Measurements from ENCODE around the gene RASD2. TPM values are rescaled to one million over a fixed set of nuclear protein-coding genes. Genes with fewer than 3 reads are reported as not detected.
A peak's percentile ranks its signal among the peaks of the same experiment; 100 is the strongest.

RASD2 gene
- polyA plus RNA-seq, 1 experiment: 1.2 TPM

DNA sequence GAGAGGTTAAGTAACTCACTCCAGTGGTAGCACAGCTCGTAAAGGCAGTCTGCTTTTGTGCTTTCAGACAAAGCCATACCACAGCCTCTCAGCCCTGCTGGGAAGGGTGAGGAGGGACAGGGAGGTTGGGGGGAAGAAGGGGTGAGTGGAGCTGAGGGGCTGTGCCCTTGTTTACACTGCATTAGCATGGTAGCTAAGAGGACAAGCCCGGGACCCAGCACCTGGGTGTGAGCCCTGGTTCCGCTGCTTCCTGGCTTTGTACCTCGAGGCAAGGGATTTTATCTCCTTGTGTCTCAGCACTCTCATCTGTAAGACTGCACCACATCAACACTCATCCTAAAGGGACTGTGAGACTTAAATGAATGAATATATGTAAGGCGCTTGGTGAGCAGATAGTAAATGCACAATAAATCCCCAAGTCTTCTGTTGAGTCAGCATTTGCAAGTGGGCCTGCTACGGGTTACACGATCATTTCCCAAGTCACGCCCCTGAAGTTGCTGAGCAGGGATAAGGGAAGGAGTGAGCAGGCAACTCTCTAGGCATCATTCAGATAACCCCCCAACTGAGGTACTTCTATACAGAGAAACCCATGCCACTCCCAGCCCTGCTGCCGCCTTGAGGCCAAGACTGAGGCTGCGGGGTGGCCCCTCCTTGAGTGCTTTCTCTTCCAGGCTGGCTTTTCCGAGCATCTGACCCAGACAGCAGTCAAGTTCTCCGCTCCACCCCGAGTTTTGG, 7.5 kb downstream of the RASD2 start:
- no peak for DNase-seq (ENCODE audit: low read depth)
- peaks cover 7% of the 10 kb centered on the region for H3K27me3 ChIP-seq (ENCODE audit: control insufficient read depth, insufficient read depth, low read length)
- no peak overlapping the region for H3K4me3 ChIP-seq (ENCODE audit: low read depth, low read length)
- POLR2A ChIA-PET: no interaction called here
- H3K36me3 ChIP-seq (ENCODE audit: control insufficient read depth, insufficient read depth, low read length): no peaks in the 10 kb centered on the region
- TF ChIP-seq, protein P1, sequence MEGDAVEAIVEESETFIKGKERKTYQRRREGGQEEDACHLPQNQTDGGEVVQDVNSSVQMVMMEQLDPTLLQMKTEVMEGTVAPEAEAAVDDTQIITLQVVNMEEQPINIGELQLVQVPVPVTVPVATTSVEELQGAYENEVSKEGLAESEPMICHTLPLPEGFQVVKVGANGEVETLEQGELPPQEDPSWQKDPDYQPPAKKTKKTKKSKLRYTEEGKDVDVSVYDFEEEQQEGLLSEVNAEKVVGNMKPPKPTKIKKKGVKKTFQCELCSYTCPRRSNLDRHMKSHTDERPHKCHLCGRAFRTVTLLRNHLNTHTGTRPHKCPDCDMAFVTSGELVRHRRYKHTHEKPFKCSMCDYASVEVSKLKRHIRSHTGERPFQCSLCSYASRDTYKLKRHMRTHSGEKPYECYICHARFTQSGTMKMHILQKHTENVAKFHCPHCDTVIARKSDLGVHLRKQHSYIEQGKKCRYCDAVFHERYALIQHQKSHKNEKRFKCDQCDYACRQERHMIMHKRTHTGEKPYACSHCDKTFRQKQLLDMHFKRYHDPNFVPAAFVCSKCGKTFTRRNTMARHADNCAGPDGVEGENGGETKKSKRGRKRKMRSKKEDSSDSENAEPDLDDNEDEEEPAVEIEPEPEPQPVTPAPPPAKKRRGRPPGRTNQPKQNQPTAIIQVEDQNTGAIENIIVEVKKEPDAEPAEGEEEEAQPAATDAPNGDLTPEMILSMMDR (IDR thresholded peaks at IDR 0.05; ENCODE audit: insufficient read depth, low read depth, low read length): peak; percentile 25; the same call in 1 of the 2 replicates
- CTCF ChIA-PET: interaction anchor here (1.3 to 1.8 kb wide), 2 partner anchors 10 to 16 kb away, joined by 3 to 5 read pairs; no protein-coding TSS in a partner anchor

DNA sequence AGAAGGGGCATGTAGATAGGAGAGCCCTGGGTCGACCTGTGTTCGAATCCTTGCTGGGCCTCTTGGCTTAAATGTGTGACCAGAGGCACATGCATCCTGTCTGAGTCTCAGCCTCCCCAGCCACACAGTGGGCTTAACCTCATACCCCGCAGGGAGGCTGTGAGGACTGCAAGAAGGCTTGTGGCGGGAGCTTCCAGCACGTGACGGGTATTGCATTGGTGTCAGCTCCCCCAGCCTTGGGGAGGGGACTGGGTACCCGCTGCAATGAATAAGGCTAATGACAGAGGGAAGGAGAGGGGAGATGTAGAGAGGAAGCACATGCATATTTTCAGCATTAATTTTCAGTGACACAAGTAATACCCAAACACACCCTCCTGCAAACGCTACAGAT, 8.1 kb downstream of the RASD2 start:
- no peak overlapping the region for H3K4me3 ChIP-seq (ENCODE audit: low read depth, low read length)
- DNase-seq (ENCODE audit: low read depth): no peak
- TF ChIP-seq, protein P1 (IDR thresholded peaks at IDR 0.05; ENCODE audit: insufficient read depth, low read depth, low read length): no peak
- ChIA-PET CTCF (interaction anchor here (1.3 kb wide), 1 partner anchor 16 kb away, joined by 3 read pairs; no protein-coding TSS in a partner anchor), POLR2A (no interaction called here)
- peaks cover 4% of the 10 kb centered on the region; the same call in 1 of the 2 replicates for H3K27me3 ChIP-seq (ENCODE audit: control insufficient read depth, insufficient read depth, low read length)
- H3K36me3 ChIP-seq (ENCODE audit: control insufficient read depth, insufficient read depth, low read length): no peaks in the 10 kb centered on the region

DNA sequence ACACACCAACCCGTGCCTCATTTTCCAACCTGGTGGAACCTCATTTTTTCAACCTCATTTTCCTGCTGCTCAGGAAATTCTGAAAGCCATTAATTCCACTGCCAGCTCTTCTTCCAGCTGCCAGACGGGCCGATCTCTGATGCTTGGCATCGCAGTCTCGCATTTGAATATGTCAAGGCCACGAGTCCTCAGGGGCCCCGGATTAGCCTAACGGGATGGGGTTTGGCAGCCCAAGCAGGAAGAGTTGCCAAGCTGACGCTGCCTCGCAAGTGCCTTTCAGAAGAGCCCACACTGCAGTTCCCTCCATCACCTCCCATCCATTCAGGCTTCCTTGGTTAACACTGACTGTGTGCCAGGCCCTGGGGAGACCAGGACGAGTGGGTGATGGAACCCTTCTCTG, 8.7 kb downstream of the RASD2 start:
- no peak for DNase-seq (ENCODE audit: low read depth)
- CTCF ChIA-PET: interaction anchor here (1.3 to 1.8 kb wide), 2 partner anchors 9 to 15 kb away, joined by 3 to 5 read pairs; partner anchors contain the start of gene RASD2
- POLR2A ChIA-PET: no interaction called here
- H3K4me3 ChIP-seq (ENCODE audit: low read depth, low read length): no peak overlapping the region
- H3K27me3 ChIP-seq (ENCODE audit: control insufficient read depth, insufficient read depth, low read length): peaks cover 2% of the 10 kb centered on the region; the same call in 1 of the 2 replicates
- H3K36me3 ChIP-seq (ENCODE audit: control insufficient read depth, insufficient read depth, low read length): no peaks in the 10 kb centered on the region
- TF ChIP-seq, protein P1 (IDR thresholded peaks at IDR 0.05; ENCODE audit: insufficient read depth, low read depth, low read length): no peak

DNA sequence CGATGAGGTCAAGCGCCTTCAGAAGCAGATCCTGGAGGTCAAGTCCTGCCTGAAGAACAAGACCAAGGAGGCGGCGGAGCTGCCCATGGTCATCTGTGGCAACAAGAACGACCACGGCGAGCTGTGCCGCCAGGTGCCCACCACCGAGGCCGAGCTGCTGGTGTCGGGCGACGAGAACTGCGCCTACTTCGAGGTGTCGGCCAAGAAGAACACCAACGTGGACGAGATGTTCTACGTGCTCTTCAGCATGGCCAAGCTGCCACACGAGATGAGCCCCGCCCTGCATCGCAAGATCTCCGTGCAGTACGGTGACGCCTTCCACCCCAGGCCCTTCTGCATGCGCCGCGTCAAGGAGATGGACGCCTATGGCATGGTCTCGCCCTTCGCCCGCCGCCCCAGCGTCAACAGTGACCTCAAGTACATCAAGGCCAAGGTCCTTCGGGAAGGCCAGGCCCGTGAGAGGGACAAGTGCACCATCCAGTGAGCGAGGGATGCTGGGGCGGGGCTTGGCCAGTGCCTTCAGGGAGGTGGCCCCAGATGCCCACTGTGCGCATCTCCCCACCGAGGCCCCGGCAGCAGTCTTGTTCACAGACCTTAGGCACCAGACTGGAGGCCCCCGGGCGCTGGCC, 11.0 kb downstream of the RASD2 start:
- Histone ChIP-seq H3K36me3 (ENCODE audit: control insufficient read depth, insufficient read depth, low read length) (no peaks in the 10 kb centered on the region), H3K4me3 (ENCODE audit: low read depth, low read length) (no peak overlapping the region), H3K27me3 (ENCODE audit: control insufficient read depth, insufficient read depth, low read length) (peaks cover 2% of the 10 kb centered on the region; the same call in 1 of the 2 replicates)
- ChIA-PET CTCF (interaction anchor here (2.1 to 2.4 kb wide), 2 partner anchors 13 to 121 kb away, joined by 8 to 13 read pairs; no protein-coding TSS in a partner anchor), POLR2A (no interaction called here)
- TF ChIP-seq, protein P1 (IDR thresholded peaks at IDR 0.05; ENCODE audit: insufficient read depth, low read depth, low read length): no peak
- DNase-seq (ENCODE audit: low read depth): no peak

DNA sequence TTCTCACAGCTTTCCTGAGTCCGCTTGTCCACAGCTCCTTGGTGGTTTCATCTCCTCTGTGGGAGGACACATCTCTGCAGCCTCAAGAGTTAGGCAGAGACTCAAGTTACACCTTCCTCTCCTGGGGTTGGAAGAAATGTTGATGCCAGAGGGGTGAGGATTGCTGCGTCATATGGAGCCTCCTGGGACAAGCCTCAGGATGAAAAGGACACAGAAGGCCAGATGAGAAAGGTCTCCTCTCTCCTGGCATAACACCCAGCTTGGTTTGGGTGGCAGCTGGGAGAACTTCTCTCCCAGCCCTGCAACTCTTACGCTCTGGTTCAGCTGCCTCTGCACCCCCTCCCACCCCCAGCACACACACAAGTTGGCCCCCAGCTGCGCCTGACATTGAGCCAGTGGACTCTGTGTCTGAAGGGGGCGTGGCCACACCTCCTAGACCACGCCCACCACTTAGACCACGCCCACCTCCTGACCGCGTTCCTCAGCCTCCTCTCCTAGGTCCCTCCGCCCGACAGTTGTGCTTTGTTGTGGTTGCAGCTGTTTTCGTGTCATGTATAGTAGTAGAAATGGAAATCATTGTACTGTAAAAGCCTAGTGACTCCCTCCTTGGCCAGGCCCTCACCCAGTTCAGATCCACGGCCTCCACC, 11.7 kb downstream of the RASD2 start:
- DNase-seq (ENCODE audit: low read depth): no peak
- Histone ChIP-seq H3K4me3 (ENCODE audit: low read depth, low read length) (no peak overlapping the region), H3K36me3 (ENCODE audit: control insufficient read depth, insufficient read depth, low read length) (no peaks in the 10 kb centered on the region), H3K27me3 (ENCODE audit: control insufficient read depth, insufficient read depth, low read length) (peaks cover 2% of the 10 kb centered on the region; the same call in 1 of the 2 replicates)
- ChIA-PET POLR2A (no interaction called here), CTCF (interaction anchor here (1.4 to 2.4 kb wide), 3 partner anchors 11 to 121 kb away, joined by 3 to 13 read pairs (median 8); no protein-coding TSS in a partner anchor)
- TF ChIP-seq, protein P1 (IDR thresholded peaks at IDR 0.05; ENCODE audit: insufficient read depth, low read depth, low read length): no peak

Measured in BJ (cell line).